ENCODE results near the gene PNPLA3. TPM values are rescaled to one million over a fixed set of nuclear protein-coding genes. Genes with fewer than 3 reads are reported as not detected.

The PNPLA3 gene
- total RNA-seq, 2 donors from 2014 or later = not detected

DNA sequence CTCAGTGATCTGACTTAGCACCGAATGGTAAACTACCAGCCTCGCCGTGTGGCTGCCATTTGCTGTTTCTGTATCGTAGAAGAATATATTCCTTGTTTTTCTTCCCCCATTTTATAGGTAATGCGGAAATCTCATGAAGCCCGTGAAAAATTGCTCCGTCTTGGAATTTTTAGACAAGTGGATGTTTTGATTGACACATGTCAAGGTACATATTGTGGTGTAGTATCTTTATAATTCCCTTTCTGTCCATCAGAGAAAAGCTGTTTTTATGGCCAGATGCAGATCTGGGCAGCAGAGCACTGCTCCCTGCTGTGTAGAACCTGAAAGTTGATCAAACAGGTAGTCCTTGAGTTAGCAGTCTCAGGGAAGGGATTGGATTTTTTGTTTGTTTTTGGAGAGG is 45.0 kb downstream of the PNPLA3 start:
- H3K27ac ChIP-seq = no peak overlapping the region
- peaks cover 39% of the 10 kb centered on the region for H3K36me3 ChIP-seq
- no peaks in the 10 kb centered on the region for H3K4me1 ChIP-seq (ENCODE audit: control insufficient read depth in 1 of 2, low read depth in 2 of 2)
- no peak for TF ChIP-seq CTCF (IDR thresholded peaks at IDR 0.05)
- H3K4me3 ChIP-seq = no peak overlapping the region
- no peaks in the 10 kb centered on the region for H3K27me3 ChIP-seq (replicated peaks; ENCODE audit: insufficient read depth)
- DNase-seq (ENCODE audit: low spot score) (no peak), ATAC-seq (ENCODE audit: insufficient number of reproducible peaks, low FRiP score, low read depth) (no peak)
- H3K9me3 ChIP-seq = no peaks in the 10 kb centered on the region

- peaks cover 41% of the 10 kb centered on the region for H3K36me3 ChIP-seq
- no peak for ATAC-seq (ENCODE audit: insufficient number of reproducible peaks, low FRiP score, low read depth)
- H3K4me3 ChIP-seq = no peak overlapping the region
- no peak for TF ChIP-seq CTCF (IDR thresholded peaks at IDR 0.05)
- no peaks in the 10 kb centered on the region for H3K27me3 ChIP-seq (replicated peaks; ENCODE audit: insufficient read depth)
- no peak overlapping the region for H3K27ac ChIP-seq
- DNase-seq (ENCODE audit: low spot score) = no peak
- no peaks in the 10 kb centered on the region for H3K4me1 ChIP-seq (ENCODE audit: control insufficient read depth in 1 of 2, low read depth in 2 of 2)
- no peaks in the 10 kb centered on the region for H3K9me3 ChIP-seq
These were observed 45.6 kb downstream of the PNPLA3 start for GRCh38 chr22:43969021-43969878.

GRCh38 chr22:43969989-43970755 is 46.6 kb downstream of the PNPLA3 start:
- no peak for ATAC-seq (ENCODE audit: insufficient number of reproducible peaks, low FRiP score, low read depth)
- Histone ChIP-seq H3K4me1 (ENCODE audit: control insufficient read depth in 1 of 2, low read depth in 2 of 2) (no peaks in the 10 kb centered on the region), H3K27ac (no peak overlapping the region), H3K36me3 (peaks cover 43% of the 10 kb centered on the region), H3K9me3 (no peaks in the 10 kb centered on the region), H3K4me3 (no peak overlapping the region), H3K27me3 (replicated peaks; ENCODE audit: insufficient read depth) (no peaks in the 10 kb centered on the region)
- no peak for DNase-seq (ENCODE audit: low spot score)
- no peak for TF ChIP-seq CTCF (IDR thresholded peaks at IDR 0.05)

DNA sequence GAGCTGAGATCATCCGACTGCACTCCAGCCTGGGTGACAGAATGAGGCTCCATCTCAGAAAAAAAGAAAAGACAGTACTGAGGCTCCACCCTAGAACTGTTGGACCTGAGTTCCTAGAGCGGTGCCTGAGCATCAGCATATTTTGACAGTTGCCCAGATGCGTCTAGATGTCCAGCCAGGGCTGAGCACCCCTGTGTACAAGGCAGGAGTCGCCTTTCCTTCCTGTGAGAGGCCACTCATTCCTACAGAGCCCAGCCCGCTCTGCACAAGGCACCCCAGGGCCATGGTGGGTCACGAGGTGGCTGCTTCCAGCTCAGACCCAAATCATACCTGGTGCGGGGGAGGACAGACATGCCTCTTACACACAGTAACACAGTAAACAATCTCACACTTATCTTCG is 47.5 kb downstream of the PNPLA3 start:
- Histone ChIP-seq H3K4me3 (no peak overlapping the region), H3K27ac (no peak overlapping the region), H3K9me3 (no peaks in the 10 kb centered on the region), H3K36me3 (peaks cover 48% of the 10 kb centered on the region), H3K4me1 (ENCODE audit: control insufficient read depth in 1 of 2, low read depth in 2 of 2) (no peaks in the 10 kb centered on the region), H3K27me3 (replicated peaks; ENCODE audit: insufficient read depth) (no peaks in the 10 kb centered on the region)
- DNase-seq (ENCODE audit: low spot score) (no peak), ATAC-seq (ENCODE audit: insufficient number of reproducible peaks, low FRiP score, low read depth) (no peak)
- no peak for TF ChIP-seq CTCF (IDR thresholded peaks at IDR 0.05)

- no peak for TF ChIP-seq CTCF (IDR thresholded peaks at IDR 0.05)
- Histone ChIP-seq H3K27ac (no peak overlapping the region), H3K9me3 (no peaks in the 10 kb centered on the region), H3K4me1 (ENCODE audit: control insufficient read depth in 1 of 2, low read depth in 2 of 2) (no peaks in the 10 kb centered on the region), H3K36me3 (peaks cover 47% of the 10 kb centered on the region), H3K4me3 (no peak overlapping the region), H3K27me3 (replicated peaks; ENCODE audit: insufficient read depth) (no peaks in the 10 kb centered on the region)
- no peak for ATAC-seq (ENCODE audit: insufficient number of reproducible peaks, low FRiP score, low read depth)
- no peak for DNase-seq (ENCODE audit: low spot score)
These were observed 49.4 kb downstream of the PNPLA3 start for GRCh38 chr22:43972931-43973462.

All from thoracic aorta (tissue), 2 donors.